H9 (cell line): ENCODE measurements around the gene EPHA8. TPM values are rescaled to one million over a fixed set of nuclear protein-coding genes. Genes with fewer than 3 reads are reported as not detected.

Source experiments
- DNase-seq: peaks from one replicate; pipeline ENCODE4 v3.0.0-alpha.2; 2017
- H2AFZ ChIP-seq: one replicate; pipeline ENCODE4 v1.6.1; 2013; ENCODE audit warnings: mild to moderate bottlenecking, low read length, control low read depth, moderate library complexity
- H2AK5ac ChIP-seq: 2 replicates; pipeline ENCODE4 v1.6.1; 2013; ENCODE audit warnings: low read length, control low read depth, mixed read lengths; ENCODE audit not compliant: insufficient read length
- H2BK120ac ChIP-seq: one replicate; pipeline ENCODE4 v1.6.1; 2013; ENCODE audit warnings: low read depth, mild to moderate bottlenecking, low read length, control low read depth, inconsistent platforms; ENCODE audit not compliant: poor library complexity, severe bottlenecking
- H2BK12ac ChIP-seq: 2 replicates; pipeline ENCODE4 v1.6.1; 2013; ENCODE audit warnings: low read length, control low read depth, mixed read lengths, low read depth; ENCODE audit not compliant: insufficient read length
- H2BK15ac ChIP-seq: 2 replicates; pipeline ENCODE4 v1.6.1; 2013; ENCODE audit warnings: low read depth, low read length, control low read depth
- H2BK20ac ChIP-seq: one replicate; pipeline ENCODE4 v1.6.1; 2013; ENCODE audit warnings: low read depth, mild to moderate bottlenecking, low read length, control low read depth, inconsistent platforms; ENCODE audit not compliant: poor library complexity, severe bottlenecking
- H2BK5ac ChIP-seq: 2 replicates; pipeline ENCODE4 v1.6.1; 2013; ENCODE audit warnings: low read length, control low read depth, mixed read lengths; ENCODE audit not compliant: insufficient read length
- H3K14ac ChIP-seq: 2 replicates; pipeline ENCODE4 v1.6.1; 2013; ENCODE audit warnings: low read length, control low read depth; ENCODE audit not compliant: insufficient read depth
- H3K18ac ChIP-seq: 2 replicates; pipeline ENCODE4 v1.6.1; 2013; ENCODE audit warnings: low read depth, mild to moderate bottlenecking, mixed read lengths, low read length, control low read depth; ENCODE audit not compliant: insufficient read length
- H3K23ac ChIP-seq: 2 replicates; pipeline ENCODE4 v1.6.1; 2013; ENCODE audit warnings: low read length, control low read depth, mixed read lengths, low read depth; ENCODE audit not compliant: insufficient read length
- H3K23me2 ChIP-seq: 2 replicates; pipeline ENCODE4 v1.6.1; 2013; ENCODE audit warnings: low read depth, mild to moderate bottlenecking, mixed read lengths, low read length, control low read depth; ENCODE audit not compliant: insufficient read length, poor library complexity, severe bottlenecking
- H3K27ac ChIP-seq: 2 replicates; pipeline ENCODE4 v1.5.1; 2013; ENCODE audit warnings: low read length, control low read depth, mixed read lengths, low read depth; ENCODE audit not compliant: insufficient read length
- H3K27me3 ChIP-seq: 2 replicates; pipeline ENCODE4 v1.6.1; 2013; ENCODE audit warnings: low read length, control low read depth, inconsistent platforms; ENCODE audit not compliant: insufficient read depth
- H3K4ac ChIP-seq: 2 replicates; pipeline ENCODE4 v1.6.1; 2013; ENCODE audit warnings: low read depth, mild to moderate bottlenecking, control low read depth, inconsistent platforms, low read length, moderate library complexity
- H3K4me1 ChIP-seq: 2 replicates; pipeline ENCODE4 v1.6.1; 2013; ENCODE audit warnings: low read length, control low read depth, inconsistent platforms; ENCODE audit not compliant: insufficient read depth
- H3K4me2 ChIP-seq: 2 replicates; pipeline ENCODE4 v1.6.1; 2013; ENCODE audit warnings: low read length, control low read depth, mixed read lengths; ENCODE audit not compliant: insufficient read length, insufficient read depth
- H3K56ac ChIP-seq: 2 replicates; pipeline ENCODE4 v1.6.1; 2013; ENCODE audit warnings: low read depth, mild to moderate bottlenecking, mixed read lengths, low read length, control low read depth; ENCODE audit not compliant: insufficient read length
- H3K79me1 ChIP-seq: 2 replicates; pipeline ENCODE4 v1.6.1; 2013; ENCODE audit warnings: low read depth, mild to moderate bottlenecking, moderate library complexity, low read length, control low read depth, inconsistent platforms; ENCODE audit not compliant: insufficient read depth, poor library complexity, severe bottlenecking
- H3K79me2 ChIP-seq: 2 replicates; pipeline ENCODE4 v1.6.1; 2013; ENCODE audit warnings: low read length, control low read depth, inconsistent platforms; ENCODE audit not compliant: insufficient read depth
- H3K9ac ChIP-seq: 2 replicates; pipeline ENCODE4 v1.6.1; 2013; ENCODE audit warnings: low read length, control low read depth, mixed read lengths; ENCODE audit not compliant: insufficient read length; ENCODE audit errors: extremely low read depth
- H3K9me3 ChIP-seq: one replicate; pipeline ENCODE4 v1.6.1; 2013; ENCODE audit warnings: low read depth, low read length, inconsistent platforms; ENCODE audit not compliant: control insufficient read depth
- H3T11ph ChIP-seq: one replicate; pipeline ENCODE4 v1.6.1; 2013; ENCODE audit warnings: mild to moderate bottlenecking, low read length, control low read depth, inconsistent platforms
- H4K20me1 ChIP-seq: one replicate; pipeline ENCODE4 v1.6.1; 2013; ENCODE audit not compliant: control insufficient read depth, insufficient read length, insufficient read depth
- H4K5ac ChIP-seq: 2 replicates; pipeline ENCODE4 v1.6.1; 2013; ENCODE audit warnings: low read depth, mild to moderate bottlenecking, mixed read lengths, low read length, control low read depth; ENCODE audit not compliant: insufficient read length
- H4K8ac ChIP-seq: replicated peaks from 2 replicates; pipeline ENCODE4 v1.6.1; 2013; ENCODE audit warnings: low read length, control low read depth, mixed read lengths, low read depth; ENCODE audit not compliant: insufficient read length
- H4K91ac ChIP-seq: 2 replicates; pipeline ENCODE4 v1.6.1; 2013; ENCODE audit warnings: low read depth, mild to moderate bottlenecking, moderate library complexity, mixed read lengths, low read length, control low read depth; ENCODE audit not compliant: insufficient read length
- H3K27ac Mint-ChIP-seq, 3 experiments: 2 replicates in 2 of 3; 3 replicates in 1 of 3; pipeline ENCODE4 v1.8.0; 2020 to 2021; ENCODE audit warnings: mixed read lengths in 3 of 3, mild to moderate bottlenecking in 1 of 3, moderate library complexity in 1 of 3
- H3K27me3 Mint-ChIP-seq: 2 replicates; pipeline ENCODE4 v1.8.0; 2021; ENCODE audit warnings: low read depth, mild to moderate bottlenecking, moderate library complexity, mixed read lengths
- H3K36me3 Mint-ChIP-seq, 3 experiments: 2 replicates in 2 of 3; 3 replicates in 1 of 3; pipeline ENCODE4 v1.8.0; 2020 to 2021; ENCODE audit warnings: low read depth in 3 of 3, mixed read lengths in 3 of 3; ENCODE audit not compliant: insufficient read depth in 1 of 3
- H3K4me1 Mint-ChIP-seq, 2 experiments: 2 replicates each; pipeline ENCODE4 v1.8.0; 2020; ENCODE audit warnings: mixed read lengths in 2 of 2
- H3K4me3 Mint-ChIP-seq, 2 experiments: 2 replicates in 1 of 2; 3 replicates in 1 of 2; pipeline ENCODE4 v1.8.0; 2020 to 2021; ENCODE audit warnings: mild to moderate bottlenecking in 2 of 2, mixed read lengths in 2 of 2, moderate library complexity in 1 of 2
- H3K9me3 Mint-ChIP-seq, 2 experiments: 2 replicates in 1 of 2; 3 replicates in 1 of 2; pipeline ENCODE4 v1.8.0; 2020; ENCODE audit warnings: mild to moderate bottlenecking in 2 of 2, mixed read lengths in 2 of 2, moderate library complexity in 1 of 2
- WGBS: extraction: QIAGEN DNeasy Blood & Tissue Kit; methylation state at CpG from one replicate; pipeline ENCODE4 v1.1.7; 2013; ENCODE audit warnings: missing lambda C conversion rate, low lambda C conversion rate, mixed read lengths; ENCODE audit not compliant: insufficient read length; ENCODE audit errors: extremely low coverage; 5-methylcytosine and 5-hydroxymethylcytosine counted together
- total RNA-seq: library from RNA; stranded (reverse); gene quantifications from 2 replicates; pipeline ENCODE4 v1.2.1, GENCODE V29; 2021
- TF ChIP-seq, protein P1 (sequence below): fragments of 200-600 bp; sonication (generic); conservative IDR thresholded peaks from 3 replicates; pipeline ENCODE4 v1.8.0; 2021; ENCODE audit warnings: antibody characterized with exemption, mild to moderate bottlenecking

Gene EPHA8
- total RNA-seq, 1 experiment from 2014 or later: 3.4 TPM

DNA sequence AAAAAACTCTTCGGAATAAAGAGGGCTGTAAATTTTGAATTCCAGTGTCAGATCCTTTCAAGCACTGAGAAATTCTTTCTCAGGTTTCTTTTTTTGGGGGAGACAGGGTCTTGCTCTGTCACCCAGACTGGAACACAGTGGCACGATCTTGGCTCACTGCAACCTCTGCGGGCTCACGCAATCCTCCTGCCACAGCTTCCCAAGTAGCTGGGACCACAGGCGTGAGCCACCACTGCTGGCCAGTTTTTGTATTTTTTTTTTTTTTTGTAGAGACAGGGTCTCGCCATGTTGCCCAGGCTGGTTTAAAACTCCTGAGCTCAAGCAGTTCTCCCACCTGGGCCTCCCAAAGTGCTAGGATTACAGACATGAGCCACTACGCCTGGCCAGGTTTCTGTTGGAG is 34.8 kb upstream of the EPHA8 start:
- Histone ChIP-seq H2BK120ac (no peak overlapping the region), H2BK20ac (no peak overlapping the region), H3K14ac (no peak overlapping the region), H2BK5ac (no peak overlapping the region), H3K27ac (no peak overlapping the region), H4K8ac (no peak overlapping the region), H3K4ac (no peak overlapping the region), H3K4me1 (no peaks in the 10 kb centered on the region), H4K20me1 (no peaks in the 10 kb centered on the region), H4K91ac (no peak overlapping the region), H2AK5ac (no peak overlapping the region), H3K79me1 (no peaks in the 10 kb centered on the region), H4K5ac (no peak overlapping the region), H2BK15ac (no peak overlapping the region), H3K23ac (no peak overlapping the region), H3K79me2 (no peaks in the 10 kb centered on the region), H3T11ph (no peak overlapping the region), H3K9ac (no peak overlapping the region), H3K9me3 (no peaks in the 10 kb centered on the region), H3K18ac (no peak overlapping the region), H3K23me2 (no peaks in the 10 kb centered on the region), H2AFZ (no peak overlapping the region), H3K4me2 (no peak overlapping the region), H2BK12ac (no peak overlapping the region), H3K27me3 (no peaks in the 10 kb centered on the region), H3K56ac (no peak overlapping the region)
- 0 out of 7 replicates have a peak overlapping the region, but pooled peaks of 1 of the 3 experiments have one; percentile 82 for H3K27ac Mint-ChIP-seq
- no peak overlapping the region for H3K4me3 Mint-ChIP-seq
- H3K9me3 Mint-ChIP-seq: no peaks in the 10 kb centered on the region
- H3K36me3 Mint-ChIP-seq: peaks cover 2 to 34% (median 8%) of the 10 kb centered on the region in 3 experiments
- no peak for DNase-seq
- no peaks in the 10 kb centered on the region for H3K27me3 Mint-ChIP-seq
- TF ChIP-seq, protein P1, sequence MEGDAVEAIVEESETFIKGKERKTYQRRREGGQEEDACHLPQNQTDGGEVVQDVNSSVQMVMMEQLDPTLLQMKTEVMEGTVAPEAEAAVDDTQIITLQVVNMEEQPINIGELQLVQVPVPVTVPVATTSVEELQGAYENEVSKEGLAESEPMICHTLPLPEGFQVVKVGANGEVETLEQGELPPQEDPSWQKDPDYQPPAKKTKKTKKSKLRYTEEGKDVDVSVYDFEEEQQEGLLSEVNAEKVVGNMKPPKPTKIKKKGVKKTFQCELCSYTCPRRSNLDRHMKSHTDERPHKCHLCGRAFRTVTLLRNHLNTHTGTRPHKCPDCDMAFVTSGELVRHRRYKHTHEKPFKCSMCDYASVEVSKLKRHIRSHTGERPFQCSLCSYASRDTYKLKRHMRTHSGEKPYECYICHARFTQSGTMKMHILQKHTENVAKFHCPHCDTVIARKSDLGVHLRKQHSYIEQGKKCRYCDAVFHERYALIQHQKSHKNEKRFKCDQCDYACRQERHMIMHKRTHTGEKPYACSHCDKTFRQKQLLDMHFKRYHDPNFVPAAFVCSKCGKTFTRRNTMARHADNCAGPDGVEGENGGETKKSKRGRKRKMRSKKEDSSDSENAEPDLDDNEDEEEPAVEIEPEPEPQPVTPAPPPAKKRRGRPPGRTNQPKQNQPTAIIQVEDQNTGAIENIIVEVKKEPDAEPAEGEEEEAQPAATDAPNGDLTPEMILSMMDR: no peak
- WGBS: no CpG with 5 or more reads among the region's 7 CpGs
- H3K4me1 Mint-ChIP-seq: peaks cover 0 to 6% of the 10 kb centered on the region in 2 experiments; a peak in 1 of 4 replicates
